Astrocyte (in vitro differentiated cells and primary cell): ENCODE measurements around the gene FBXO10.

Experiments
- EZH2 ChIP-seq: IDR thresholded peaks from 2 replicates; pipeline ENCODE4 v1.6.1; 2012; ENCODE audit warnings: mild to moderate bottlenecking, low read length, inconsistent platforms; ENCODE audit not compliant: insufficient read depth
- TF ChIP-seq, protein P1 (sequence below): IDR thresholded peaks from 2 replicates; pipeline ENCODE4 v1.5.1; 2011; ENCODE audit warnings: low read depth, mild to moderate bottlenecking, inconsistent platforms, low read length, moderate library complexity; ENCODE audit not compliant: insufficient read depth

DNA sequence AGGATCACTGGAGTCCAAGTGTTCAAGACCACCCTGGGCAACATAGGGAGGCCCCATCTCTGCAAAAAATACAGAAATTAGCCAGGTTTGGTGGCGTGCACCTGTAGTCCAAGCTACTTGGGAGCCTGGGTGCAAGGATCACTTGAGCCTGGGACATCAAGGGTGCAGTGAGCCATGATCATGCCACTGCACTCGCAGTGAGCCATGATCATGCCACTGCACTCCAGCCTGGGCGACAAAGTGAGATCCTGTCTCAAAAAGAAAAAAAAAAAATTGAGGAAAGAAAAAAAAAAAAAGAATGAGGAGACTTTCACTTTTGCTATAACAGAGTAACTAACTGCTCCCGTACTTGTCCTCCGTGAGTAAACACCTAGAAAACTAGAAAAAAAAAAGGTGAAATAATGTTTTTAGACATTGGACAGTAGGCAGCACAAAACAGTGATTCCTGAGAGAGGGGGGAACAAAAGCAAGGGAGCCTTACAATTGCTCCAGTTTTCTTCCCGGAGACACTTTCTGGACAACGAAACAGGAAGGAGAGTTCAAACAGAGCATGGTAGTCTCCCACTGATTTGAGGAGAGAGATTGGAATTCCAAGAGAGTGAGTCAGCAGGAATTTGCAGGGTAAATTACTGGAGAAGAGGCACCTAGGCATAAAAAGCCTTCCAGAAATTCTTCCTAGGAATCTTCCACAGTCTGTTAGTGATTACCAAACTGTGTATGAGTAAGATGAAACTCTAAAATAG, 104.1 kb downstream of the FBXO10 start:
- TF ChIP-seq, protein P1, sequence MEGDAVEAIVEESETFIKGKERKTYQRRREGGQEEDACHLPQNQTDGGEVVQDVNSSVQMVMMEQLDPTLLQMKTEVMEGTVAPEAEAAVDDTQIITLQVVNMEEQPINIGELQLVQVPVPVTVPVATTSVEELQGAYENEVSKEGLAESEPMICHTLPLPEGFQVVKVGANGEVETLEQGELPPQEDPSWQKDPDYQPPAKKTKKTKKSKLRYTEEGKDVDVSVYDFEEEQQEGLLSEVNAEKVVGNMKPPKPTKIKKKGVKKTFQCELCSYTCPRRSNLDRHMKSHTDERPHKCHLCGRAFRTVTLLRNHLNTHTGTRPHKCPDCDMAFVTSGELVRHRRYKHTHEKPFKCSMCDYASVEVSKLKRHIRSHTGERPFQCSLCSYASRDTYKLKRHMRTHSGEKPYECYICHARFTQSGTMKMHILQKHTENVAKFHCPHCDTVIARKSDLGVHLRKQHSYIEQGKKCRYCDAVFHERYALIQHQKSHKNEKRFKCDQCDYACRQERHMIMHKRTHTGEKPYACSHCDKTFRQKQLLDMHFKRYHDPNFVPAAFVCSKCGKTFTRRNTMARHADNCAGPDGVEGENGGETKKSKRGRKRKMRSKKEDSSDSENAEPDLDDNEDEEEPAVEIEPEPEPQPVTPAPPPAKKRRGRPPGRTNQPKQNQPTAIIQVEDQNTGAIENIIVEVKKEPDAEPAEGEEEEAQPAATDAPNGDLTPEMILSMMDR: no peak
- no peak for TF ChIP-seq EZH2
